ENCODE data around the gene CHAF1A. TPM values are rescaled to one million over a fixed set of nuclear protein-coding genes. Genes with fewer than 3 reads are reported as not detected.
A peak's percentile ranks its signal among the peaks of the same experiment; 100 is the strongest.

Gene CHAF1A
- total RNA-seq, 4 donors from 2014 or later: 9.0 to 25.9 (median 12.6) TPM

- TF ChIP-seq POLR2A (IDR thresholded peaks at IDR 0.05) (no peak), CTCF (IDR thresholded peaks at IDR 0.05) (no peak)
Measured at GRCh38 chr19:4391701-4392483, 10.5 kb upstream of the CHAF1A start.

GRCh38 chr19:4393947-4394590 lies 8.4 kb upstream of the CHAF1A start:
- DNase-seq (ENCODE audit: low spot score in 2 of 2): no peak
- WGBS, 2 donors: 33 to 53% methylated on average over 8 of the region's 8 CpGs
- no peak overlapping the region for H3K4me3 ChIP-seq (ENCODE audit: low read depth, poor library complexity, severe bottlenecking)
- TF ChIP-seq CTCF (IDR thresholded peaks at IDR 0.05) (no peak), POLR2A (IDR thresholded peaks at IDR 0.05) (no peak)
- intact Hi-C loops (cut with DNase I; ENCODE audit: low total_unique reads): no loop called here

More at GRCh38 chr19:4391701-4392483, 10.5 kb upstream of the CHAF1A start:
- no peak for DNase-seq (ENCODE audit: low spot score in 2 of 2)
- intact Hi-C loops (cut with DNase I; ENCODE audit: low total_unique reads): no loop called here
- WGBS, 2 donors: 39 to 42% methylated on average over 20 of the region's 20 CpGs
- no peak overlapping the region for H3K4me3 ChIP-seq (ENCODE audit: low read depth, poor library complexity, severe bottlenecking)

GRCh38 chr19:4396949-4397783 lies 5.3 kb upstream of the CHAF1A start:
- WGBS, 2 donors: 62 to 69% methylated on average over 14 to 15 of the region's 15 CpGs
- intact Hi-C loops (cut with DNase I; ENCODE audit: low total_unique reads): no loop called here
- H3K4me3 ChIP-seq (ENCODE audit: low read depth, poor library complexity, severe bottlenecking): no peak overlapping the region
- TF ChIP-seq CTCF (IDR thresholded peaks at IDR 0.05): no peak
- TF ChIP-seq POLR2A (IDR thresholded peaks at IDR 0.05): no peak
- DNase-seq (ENCODE audit: low spot score in 2 of 2): no peak

- 0 to 1% methylated on average over 12 of the region's 12 CpGs for WGBS, 2 donors
- intact Hi-C loops (cut with DNase I; ENCODE audit: low total_unique reads): no loop called here
- TF ChIP-seq CTCF (IDR thresholded peaks at IDR 0.05): no peak
- no peak for TF ChIP-seq POLR2A (IDR thresholded peaks at IDR 0.05)
- peak in 1 of 2 donors; percentile 22 for DNase-seq (ENCODE audit: low spot score in 2 of 2)
- peak overlapping the region; percentile 95 for H3K4me3 ChIP-seq (ENCODE audit: low read depth, poor library complexity, severe bottlenecking)
Measured at GRCh38 chr19:4399812-4400134, 2.7 kb upstream of the CHAF1A start.

- 1% methylated on average over 39 to 40 of the region's 90 CpGs for WGBS, 2 donors
- peak; percentile 91 to 99 for DNase-seq (ENCODE audit: low spot score in 2 of 2)
- peak within 1 kb of the TSS; percentile 95 for H3K4me3 ChIP-seq (ENCODE audit: low read depth, poor library complexity, severe bottlenecking)
- intact Hi-C loops (cut with DNase I; ENCODE audit: low total_unique reads): no loop called here
- TF ChIP-seq CTCF (IDR thresholded peaks at IDR 0.05) (peak in 1 of 3 donors; percentile 92), POLR2A (IDR thresholded peaks at IDR 0.05) (no peak)
Measured at GRCh38 chr19:4400135-4400936, 2.1 kb upstream of the CHAF1A start, which contains the start of gene SH3GL1. SH3GL1 (minus strand) TSS chr19:4400547; CDS start chr19:4400368, 179 bp downstream.
